ENCODE data around the gene SPINK4. TPM values are rescaled to one million over a fixed set of nuclear protein-coding genes. Genes with fewer than 3 reads are reported as not detected.

Gene SPINK4
- total RNA-seq, 2 donors from 2014 or later, result not detected

DNA sequence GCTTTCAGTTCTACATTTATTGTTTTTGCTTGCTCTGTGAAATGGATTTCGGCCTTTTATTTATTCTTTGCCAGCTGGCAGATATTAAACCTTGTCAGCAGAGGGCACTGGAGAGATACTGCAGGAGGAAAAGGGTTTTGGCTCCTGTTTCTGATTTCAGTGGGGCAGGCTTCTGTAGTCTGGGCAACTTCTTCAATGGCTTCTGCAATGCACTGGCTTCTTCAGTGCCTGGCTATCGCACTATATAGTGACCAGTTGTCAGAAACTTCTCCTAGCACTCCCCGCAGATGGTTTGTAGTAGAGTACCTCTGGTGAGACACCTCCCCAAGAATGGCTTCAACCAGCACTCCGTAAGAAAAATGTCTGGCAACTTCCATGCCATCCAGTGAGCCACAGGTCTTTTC lies 47.1 kb downstream of the SPINK4 start:
- 37 to 38% methylated on average over 4 of the region's 4 CpGs for WGBS, 2 donors
- no peaks in the 10 kb centered on the region for H3K27me3 ChIP-seq
- DNase-seq (peak; percentile 58 to 80 (median 67)), ATAC-seq (peak; percentile 15)
- no peak for TF ChIP-seq POLR2A (IDR thresholded peaks at IDR 0.05)
- TF ChIP-seq, protein P1, sequence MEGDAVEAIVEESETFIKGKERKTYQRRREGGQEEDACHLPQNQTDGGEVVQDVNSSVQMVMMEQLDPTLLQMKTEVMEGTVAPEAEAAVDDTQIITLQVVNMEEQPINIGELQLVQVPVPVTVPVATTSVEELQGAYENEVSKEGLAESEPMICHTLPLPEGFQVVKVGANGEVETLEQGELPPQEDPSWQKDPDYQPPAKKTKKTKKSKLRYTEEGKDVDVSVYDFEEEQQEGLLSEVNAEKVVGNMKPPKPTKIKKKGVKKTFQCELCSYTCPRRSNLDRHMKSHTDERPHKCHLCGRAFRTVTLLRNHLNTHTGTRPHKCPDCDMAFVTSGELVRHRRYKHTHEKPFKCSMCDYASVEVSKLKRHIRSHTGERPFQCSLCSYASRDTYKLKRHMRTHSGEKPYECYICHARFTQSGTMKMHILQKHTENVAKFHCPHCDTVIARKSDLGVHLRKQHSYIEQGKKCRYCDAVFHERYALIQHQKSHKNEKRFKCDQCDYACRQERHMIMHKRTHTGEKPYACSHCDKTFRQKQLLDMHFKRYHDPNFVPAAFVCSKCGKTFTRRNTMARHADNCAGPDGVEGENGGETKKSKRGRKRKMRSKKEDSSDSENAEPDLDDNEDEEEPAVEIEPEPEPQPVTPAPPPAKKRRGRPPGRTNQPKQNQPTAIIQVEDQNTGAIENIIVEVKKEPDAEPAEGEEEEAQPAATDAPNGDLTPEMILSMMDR (IDR thresholded peaks at IDR 0.05), result peak; percentile 43 to 86 (median 75)
- intact Hi-C loops (cut with DNase I), result no loop called here
- H3K4me3 ChIP-seq, result no peak overlapping the region
- H3K4me1 ChIP-seq, result peaks cover 15% of the 10 kb centered on the region
- peak overlapping the region in 3 of 4 donors; percentile 10 to 49 (median 10) for H3K27ac ChIP-seq
- H3K9me3 ChIP-seq, result no peaks in the 10 kb centered on the region
- no peaks in the 10 kb centered on the region for H3K36me3 ChIP-seq (replicated peaks in 1 of 2; ENCODE audit: insufficient read depth in 1 of 2, low read depth in 2 of 2)

DNA sequence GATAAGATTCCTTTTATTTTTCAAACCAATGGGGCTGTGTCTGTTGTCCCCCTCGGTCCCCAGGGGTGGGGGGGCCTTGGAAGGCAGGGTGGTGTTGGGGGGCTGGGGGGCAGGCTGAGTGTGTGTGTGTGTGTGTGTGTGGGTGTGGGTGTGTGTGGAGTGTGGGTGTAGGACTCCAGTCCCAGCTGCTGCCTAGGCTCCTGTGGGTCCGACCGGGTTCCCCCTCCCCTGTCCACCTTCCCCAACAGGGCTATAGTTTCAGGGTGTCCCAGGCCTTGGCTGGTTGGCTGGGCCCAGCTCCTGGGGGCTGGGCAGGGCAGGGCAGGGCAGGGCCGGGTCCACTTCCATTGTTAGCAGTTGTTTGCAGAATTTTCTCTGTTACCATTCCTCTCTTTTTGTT lies 48.3 kb downstream of the SPINK4 start:
- Histone ChIP-seq H3K27ac (peak overlapping the region in 1 of 4 donors; percentile 99), H3K4me3 (no peak overlapping the region), H3K36me3 (replicated peaks in 1 of 2; ENCODE audit: insufficient read depth in 1 of 2, low read depth in 2 of 2) (no peaks in the 10 kb centered on the region), H3K9me3 (no peaks in the 10 kb centered on the region), H3K4me1 (peaks cover 27% of the 10 kb centered on the region), H3K27me3 (no peaks in the 10 kb centered on the region)
- intact Hi-C loops (cut with DNase I), result no loop called here
- ATAC-seq, result no peak
- 88% methylated on average over 2 to 4 of the region's 4 CpGs for WGBS, 2 donors
- no peak for TF ChIP-seq POLR2A (IDR thresholded peaks at IDR 0.05)
- TF ChIP-seq, protein P1 (IDR thresholded peaks at IDR 0.05), result no peak
- DNase-seq, result no peak

DNA sequence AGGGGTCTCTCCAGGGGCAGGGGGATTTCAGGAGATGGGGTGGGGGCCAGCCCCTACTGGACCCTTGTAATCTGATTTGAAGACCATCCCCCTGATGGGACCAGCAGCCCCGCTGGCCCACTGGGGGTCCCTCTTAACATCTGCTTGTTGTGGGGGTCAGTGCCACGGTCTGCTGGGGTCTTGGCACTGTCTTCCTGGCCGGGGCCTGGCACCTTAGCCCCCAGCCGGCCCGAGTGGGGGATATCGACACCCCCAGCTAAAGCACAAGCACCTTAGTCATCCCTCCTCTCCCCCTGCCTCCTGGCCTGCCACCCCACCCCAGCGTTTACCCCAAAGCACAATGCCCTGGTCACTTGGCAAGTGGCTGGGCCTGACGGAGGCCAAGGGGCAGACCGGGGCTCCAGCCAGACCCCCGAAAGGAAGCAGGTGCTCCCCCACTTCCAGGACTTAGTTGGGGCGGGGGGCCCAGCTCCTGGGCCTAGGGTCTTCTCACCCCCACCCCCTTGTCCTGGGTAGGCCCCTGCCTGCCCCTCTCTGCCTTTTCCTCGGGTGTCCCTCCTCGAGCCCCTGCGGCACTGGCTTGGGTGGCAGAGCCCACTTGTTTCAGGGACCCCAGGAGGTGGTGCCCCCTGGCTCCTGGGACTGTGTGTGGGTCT lies 49.0 kb downstream of the SPINK4 start:
- TF ChIP-seq POLR2A (IDR thresholded peaks at IDR 0.05), result no peak
- TF ChIP-seq, protein P1 (IDR thresholded peaks at IDR 0.05), result no peak
- peaks cover 34% of the 10 kb centered on the region for H3K4me1 ChIP-seq
- no peaks in the 10 kb centered on the region for H3K9me3 ChIP-seq
- no peak overlapping the region for H3K4me3 ChIP-seq
- no peaks in the 10 kb centered on the region for H3K27me3 ChIP-seq
- 67 to 84% methylated on average over 9 to 10 of the region's 14 CpGs for WGBS, 2 donors
- peak in 2 of 4 donors; percentile 12 to 20 for DNase-seq
- intact Hi-C loops (cut with DNase I), result no loop called here
- H3K27ac ChIP-seq, result peak overlapping the region; percentile 81 to 99 (median 98)
- no peak for ATAC-seq
- no peaks in the 10 kb centered on the region for H3K36me3 ChIP-seq (replicated peaks in 1 of 2; ENCODE audit: insufficient read depth in 1 of 2, low read depth in 2 of 2)

DNA sequence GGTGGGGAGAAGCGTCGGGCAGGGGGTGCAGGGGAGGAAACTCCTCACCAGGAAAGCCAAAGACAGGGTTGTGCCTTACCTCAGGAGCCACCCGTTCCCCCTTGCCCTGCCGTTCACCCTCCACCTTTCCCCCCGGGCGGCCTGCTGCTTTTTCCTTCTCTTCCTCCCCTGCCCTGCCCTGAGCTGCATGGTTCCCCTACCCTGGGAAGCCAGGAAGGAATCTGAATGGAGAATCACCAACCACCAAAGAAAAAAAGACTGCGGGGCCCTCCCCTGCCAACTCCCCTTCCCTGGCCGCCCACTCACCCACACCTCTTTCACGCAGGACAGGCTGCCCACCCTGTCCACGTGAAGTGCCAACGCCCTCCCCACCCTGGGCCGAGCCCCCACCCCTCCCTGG lies 49.5 kb downstream of the SPINK4 start:
- Histone ChIP-seq H3K36me3 (replicated peaks in 1 of 2; ENCODE audit: insufficient read depth in 1 of 2, low read depth in 2 of 2) (no peaks in the 10 kb centered on the region), H3K9me3 (no peaks in the 10 kb centered on the region), H3K4me3 (peak overlapping the region in 1 of 2 donors; percentile 24), H3K27ac (peak overlapping the region; percentile 81 to 99 (median 98)), H3K4me1 (peaks cover 37% of the 10 kb centered on the region), H3K27me3 (no peaks in the 10 kb centered on the region)
- no peak for ATAC-seq
- TF ChIP-seq, protein P1 (IDR thresholded peaks at IDR 0.05), result no peak
- no peak for TF ChIP-seq POLR2A (IDR thresholded peaks at IDR 0.05)
- peak in 3 of 4 donors; percentile 5 to 30 (median 13) for DNase-seq
- intact Hi-C loops (cut with DNase I), result no loop called here
- WGBS, 2 donors, result 13 to 21% methylated on average over 7 to 12 of the region's 12 CpGs

DNA sequence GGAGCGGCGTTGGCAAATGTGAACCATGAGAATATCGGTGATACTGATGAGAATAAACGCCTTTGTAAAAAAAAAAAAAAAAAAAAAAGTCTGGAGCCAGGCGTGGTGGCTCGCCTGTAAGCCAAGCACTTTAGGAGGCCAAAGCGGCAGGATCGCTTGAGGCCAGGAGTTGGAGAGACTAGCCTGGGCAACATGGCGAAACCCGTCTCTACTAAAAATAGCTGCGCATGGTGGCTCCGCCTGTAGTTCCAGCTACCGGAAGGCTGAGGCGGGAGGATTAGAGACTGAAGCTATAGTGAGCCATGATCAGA lies 49.9 kb downstream of the SPINK4 start:
- no peaks in the 10 kb centered on the region for H3K36me3 ChIP-seq (replicated peaks in 1 of 2; ENCODE audit: insufficient read depth in 1 of 2, low read depth in 2 of 2)
- WGBS, 2 donors, result 0 to 2% methylated on average over 13 to 14 of the region's 14 CpGs
- H3K27me3 ChIP-seq, result no peaks in the 10 kb centered on the region
- DNase-seq, result no peak
- peak; percentile 34 for ATAC-seq
- H3K4me3 ChIP-seq, result peak overlapping the region; percentile 24 to 28
- intact Hi-C loops (cut with DNase I), result no loop called here
- H3K9me3 ChIP-seq, result no peaks in the 10 kb centered on the region
- peaks cover 37% of the 10 kb centered on the region for H3K4me1 ChIP-seq
- TF ChIP-seq POLR2A (IDR thresholded peaks at IDR 0.05), result no peak
- TF ChIP-seq, protein P1 (IDR thresholded peaks at IDR 0.05), result peak in 1 of 7 experiments; percentile 8
- peak overlapping the region; percentile 81 to 99 (median 98) for H3K27ac ChIP-seq
